HepG2 (cell line): Measurements from ENCODE around the gene LRRC25. TPM values are rescaled to one million over a fixed set of nuclear protein-coding genes. Genes with fewer than 3 reads are reported as not detected.

Source experiments
- ARNT2 ChIP-seq: sonication (generic); formaldehyde crosslinking; IDR thresholded peaks from 2 replicates; pipeline ENCODE4 v1.8.0; 2022; ENCODE audit warnings: mild to moderate bottlenecking, low read depth, missing genetic modification reagents, moderate library complexity
- EED ChIP-seq: sonication (generic); formaldehyde crosslinking; IDR thresholded peaks from 2 replicates; pipeline ENCODE4 v1.5.0; 2020; ENCODE audit warnings: mild to moderate bottlenecking, missing genetic modification reagents
- GABPA ChIP-seq, 2 experiments: IDR thresholded peaks; 2 replicates each; pipeline ENCODE4 v1.6.1; 2011 to 2016; ENCODE audit warnings: low read depth in 2 of 2, low read length in 1 of 2, missing biosample characterization in 1 of 2, missing genetic modification characterization in 1 of 2
- KLF16 ChIP-seq, 2 experiments: sonication (generic) in 1 of 2; formaldehyde crosslinking in 1 of 2; IDR thresholded peaks; 2 replicates each; pipeline versions ENCODE4 v1.6.1 to v1.8.0; 2016 to 2023; ENCODE audit warnings: missing genetic modification reagents in 2 of 2, missing compliant biosample characterization in 1 of 2
- MAZ ChIP-seq, 2 experiments: sonication (generic) in 1 of 2; formaldehyde crosslinking in 1 of 2; IDR thresholded peaks; 2 replicates each; pipeline versions ENCODE4 v1.5.0 to v1.6.1; 2012 to 2020; ENCODE audit warnings: low read depth in 2 of 2, mild to moderate bottlenecking in 2 of 2, borderline replicate concordance in 1 of 2, improper control_type of control experiment in 1 of 2, low read length in 1 of 2, missing genetic modification reagents in 1 of 2, moderate library complexity in 1 of 2
- PCBP1 ChIP-seq: fragments of 200-400 bp; formaldehyde crosslinking; IDR thresholded peaks from 2 replicates; pipeline ENCODE4 v1.6.1; 2017; ENCODE audit warnings: mild to moderate bottlenecking, low read depth, low read length, borderline replicate concordance
- POLR2G ChIP-seq: fragments of 200-400 bp; formaldehyde crosslinking; IDR thresholded peaks from 2 replicates; pipeline ENCODE4 v1.6.1; 2018; ENCODE audit warnings: mild to moderate bottlenecking, low read depth, low read length, moderate library complexity
- RBM39 ChIP-seq: fragments of 200-400 bp; formaldehyde crosslinking; IDR thresholded peaks from one replicate; pipeline ENCODE4 v1.6.1; 2018; ENCODE audit warnings: antibody characterized with exemption, mild to moderate bottlenecking, low read depth, low read length; ENCODE audit not compliant: poor library complexity, severe bottlenecking
- SP2 ChIP-seq: sonication (generic); formaldehyde crosslinking; IDR thresholded peaks from 2 replicates; pipeline ENCODE4 v1.5.1; 2020; ENCODE audit warnings: mild to moderate bottlenecking, missing genetic modification reagents
- YY1 ChIP-seq: IDR thresholded peaks from 2 replicates; pipeline ENCODE4 v1.6.1; 2011; ENCODE audit warnings: low read length, low read depth, moderate library complexity, mild to moderate bottlenecking; ENCODE audit not compliant: insufficient read depth, insufficient replicate concordance
- ZMYM2 ChIP-seq: sonication (generic); formaldehyde crosslinking; IDR thresholded peaks from 2 replicates; pipeline ENCODE4 v1.8.0; 2022; ENCODE audit warnings: mild to moderate bottlenecking, missing genetic modification reagents
- ZNF652 ChIP-seq: IDR thresholded peaks from 2 replicates; pipeline ENCODE4 v1.6.1; 2016; ENCODE audit warnings: low read depth, borderline replicate concordance
- ZNF788 ChIP-seq: sonication (generic); formaldehyde crosslinking; IDR thresholded peaks from 2 replicates; pipeline ENCODE4 v1.5.0; 2020; ENCODE audit warnings: mild to moderate bottlenecking, missing genetic modification reagents, borderline replicate concordance
- polyA plus RNA-seq, 8 experiments: library from polyadenylated mRNA; depleted of rRNA in 3 of 8; stranded (reverse) in 7 of 8; unstranded in 1 of 8; fragments of >200 nt; fragmentation: Illumina TruSeq in 4 of 8; extraction: Trizol in 4 of 8; gene quantifications; 2 replicates each; pipeline versions ENCODE4 v1.2.1 to v1.2.3, GENCODE V29; 2011 to 2016; ENCODE audit warnings: low read depth in 4 of 8, missing spikeins in 1 of 8, mixed read lengths in 1 of 8; ENCODE audit not compliant: insufficient read depth in 1 of 8
- total RNA-seq, 5 experiments: library from RNA; depleted of rRNA; stranded (reverse); fragments of >200 nt; fragmentation: Illumina TruSeq; extraction: Trizol; gene quantifications; 2 replicates each; pipeline ENCODE4 v1.2.3, GENCODE V29; 2016; ENCODE audit warnings: low read depth in 1 of 5
- TF ChIP-seq, protein P1 (sequence below): sonication (generic); formaldehyde crosslinking; IDR thresholded peaks from 2 replicates; pipeline ENCODE4 v1.5.0; 2020; ENCODE audit warnings: mild to moderate bottlenecking, missing genetic modification reagents
- TF ChIP-seq, protein P2 (sequence below): sonication (generic); formaldehyde crosslinking; IDR thresholded peaks from 2 replicates; pipeline ENCODE4 v1.4.0; 2020; ENCODE audit warnings: missing genetic modification reagents
- TF ChIP-seq, protein P3 (sequence below): IDR thresholded peaks from 2 replicates; pipeline ENCODE4 v1.6.1; 2016
- TF ChIP-seq, protein P4 (sequence below): sonication (generic); formaldehyde crosslinking; IDR thresholded peaks from 2 replicates; pipeline ENCODE4 v1.8.0; 2022; ENCODE audit warnings: missing genetic modification reagents, mild to moderate bottlenecking, inconsistent platforms, borderline replicate concordance
- TF ChIP-seq, protein P5 (sequence below): sonication (generic); formaldehyde crosslinking; IDR thresholded peaks from 2 replicates; pipeline ENCODE4 v1.8.1; 2023; ENCODE audit warnings: mild to moderate bottlenecking, missing genetic modification reagents

LRRC25 gene
- total and polyA plus RNA-seq, 2 of the 13 experiments (the other 11 are each of a cell fraction or from before 2014, with no cell fraction given): 0.13 to 0.53 TPM

DNA sequence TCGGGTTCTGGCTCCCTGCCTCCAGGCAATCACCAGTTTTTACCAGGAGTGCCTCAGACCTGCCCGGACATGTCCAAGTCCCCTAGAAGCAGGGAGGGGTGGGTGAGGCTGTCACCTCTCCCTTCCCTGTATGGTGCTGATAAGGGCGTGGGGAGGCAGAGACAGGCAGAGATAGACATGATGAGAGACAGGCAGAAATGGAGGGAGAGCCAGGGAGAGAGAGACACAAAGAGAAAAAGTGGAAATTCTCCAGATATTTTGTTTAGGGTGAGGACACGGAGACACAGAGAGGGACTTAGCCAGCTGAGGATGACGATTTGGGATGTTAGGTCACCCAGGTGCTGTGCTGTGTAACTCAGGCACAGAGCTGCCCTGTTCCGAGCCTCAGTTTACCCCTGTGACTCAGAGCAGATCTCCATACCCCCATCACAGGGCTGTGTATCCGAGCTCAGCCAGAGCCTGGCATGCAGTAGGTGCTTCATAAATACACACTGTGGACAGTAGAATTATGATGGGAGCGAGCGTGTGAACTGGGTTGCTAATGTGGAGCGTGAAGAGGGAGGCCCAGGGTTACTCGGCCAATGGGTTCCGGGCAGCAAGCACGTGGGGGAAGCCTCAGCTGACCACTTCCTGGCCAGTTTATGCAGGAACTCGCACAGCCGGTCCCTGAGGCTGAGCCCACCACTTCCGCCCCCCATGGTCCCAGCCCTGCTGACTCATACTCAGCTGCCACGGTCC lies 23.4 kb downstream of the LRRC25 start (continued):
- TF ChIP-seq, protein P1, sequence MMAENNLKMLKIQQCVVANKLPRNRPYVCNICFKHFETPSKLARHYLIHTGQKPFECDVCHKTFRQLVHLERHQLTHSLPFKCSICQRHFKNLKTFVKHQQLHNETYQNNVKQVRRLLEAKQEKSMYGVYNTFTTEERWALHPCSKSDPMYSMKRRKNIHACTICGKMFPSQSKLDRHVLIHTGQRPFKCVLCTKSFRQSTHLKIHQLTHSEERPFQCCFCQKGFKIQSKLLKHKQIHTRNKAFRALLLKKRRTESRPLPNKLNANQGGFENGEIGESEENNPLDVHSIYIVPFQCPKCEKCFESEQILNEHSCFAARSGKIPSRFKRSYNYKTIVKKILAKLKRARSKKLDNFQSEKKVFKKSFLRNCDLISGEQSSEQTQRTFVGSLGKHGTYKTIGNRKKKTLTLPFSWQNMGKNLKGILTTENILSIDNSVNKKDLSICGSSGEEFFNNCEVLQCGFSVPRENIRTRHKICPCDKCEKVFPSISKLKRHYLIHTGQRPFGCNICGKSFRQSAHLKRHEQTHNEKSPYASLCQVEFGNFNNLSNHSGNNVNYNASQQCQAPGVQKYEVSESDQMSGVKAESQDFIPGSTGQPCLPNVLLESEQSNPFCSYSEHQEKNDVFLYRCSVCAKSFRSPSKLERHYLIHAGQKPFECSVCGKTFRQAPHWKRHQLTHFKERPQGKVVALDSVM: peak; percentile 68; the same call in 1 of the 2 replicates
- TF ChIP-seq SP2 (CRISPR knock-in tag) (peak; percentile 46; the same call in 1 of the 2 replicates), KLF16 (CRISPR knock-in tag; IDR thresholded peaks at IDR 0.05) (peak in 1 of 2 experiments; percentile 47; a peak in 1 of 4 replicates), ZNF652 (CRISPR knock-in tag) (no peak), RBM39 (peak; percentile 18), POLR2G (peak; percentile 85), MAZ (IDR thresholded peaks at IDR 0.05; ENCODE audit: borderline replicate concordance, low read depth, low read length) (peak; percentile 53; the same call in 1 of the 2 replicates), MAZ (CRISPR knock-in tag; IDR thresholded peaks at IDR 0.05; ENCODE audit: low read depth) (peak; percentile 72; the same call in 1 of the 2 replicates), GABPA (IDR thresholded peaks at IDR 0.05; ENCODE audit: low read depth, low read length) (peak; percentile 85), GABPA (CRISPR knock-in tag; IDR thresholded peaks at IDR 0.05; ENCODE audit: low read depth) (peak; percentile 92), ARNT2 (CRISPR knock-in tag) (peak; percentile 75), EED (CRISPR knock-in tag) (no peak), ZNF788 (CRISPR knock-in tag) (no peak; the same call in 1 of the 2 replicates), PCBP1 (no peak), YY1 (peak; percentile 39), ZMYM2 (CRISPR knock-in tag) (peak; percentile 39; the same call in 1 of the 2 replicates)
- TF ChIP-seq, protein P2, sequence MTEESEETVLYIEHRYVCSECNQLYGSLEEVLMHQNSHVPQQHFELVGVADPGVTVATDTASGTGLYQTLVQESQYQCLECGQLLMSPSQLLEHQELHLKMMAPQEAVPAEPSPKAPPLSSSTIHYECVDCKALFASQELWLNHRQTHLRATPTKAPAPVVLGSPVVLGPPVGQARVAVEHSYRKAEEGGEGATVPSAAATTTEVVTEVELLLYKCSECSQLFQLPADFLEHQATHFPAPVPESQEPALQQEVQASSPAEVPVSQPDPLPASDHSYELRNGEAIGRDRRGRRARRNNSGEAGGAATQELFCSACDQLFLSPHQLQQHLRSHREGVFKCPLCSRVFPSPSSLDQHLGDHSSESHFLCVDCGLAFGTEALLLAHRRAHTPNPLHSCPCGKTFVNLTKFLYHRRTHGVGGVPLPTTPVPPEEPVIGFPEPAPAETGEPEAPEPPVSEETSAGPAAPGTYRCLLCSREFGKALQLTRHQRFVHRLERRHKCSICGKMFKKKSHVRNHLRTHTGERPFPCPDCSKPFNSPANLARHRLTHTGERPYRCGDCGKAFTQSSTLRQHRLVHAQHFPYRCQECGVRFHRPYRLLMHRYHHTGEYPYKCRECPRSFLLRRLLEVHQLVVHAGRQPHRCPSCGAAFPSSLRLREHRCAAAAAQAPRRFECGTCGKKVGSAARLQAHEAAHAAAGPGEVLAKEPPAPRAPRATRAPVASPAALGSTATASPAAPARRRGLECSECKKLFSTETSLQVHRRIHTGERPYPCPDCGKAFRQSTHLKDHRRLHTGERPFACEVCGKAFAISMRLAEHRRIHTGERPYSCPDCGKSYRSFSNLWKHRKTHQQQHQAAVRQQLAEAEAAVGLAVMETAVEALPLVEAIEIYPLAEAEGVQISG: peak; percentile 76
- TF ChIP-seq, protein P3, sequence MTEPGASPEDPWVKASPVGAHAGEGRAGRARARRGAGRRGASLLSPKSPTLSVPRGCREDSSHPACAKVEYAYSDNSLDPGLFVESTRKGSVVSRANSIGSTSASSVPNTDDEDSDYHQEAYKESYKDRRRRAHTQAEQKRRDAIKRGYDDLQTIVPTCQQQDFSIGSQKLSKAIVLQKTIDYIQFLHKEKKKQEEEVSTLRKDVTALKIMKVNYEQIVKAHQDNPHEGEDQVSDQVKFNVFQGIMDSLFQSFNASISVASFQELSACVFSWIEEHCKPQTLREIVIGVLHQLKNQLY (CRISPR knock-in tag): peak; percentile 42; the same call in 1 of the 2 replicates
- TF ChIP-seq, protein P4, sequence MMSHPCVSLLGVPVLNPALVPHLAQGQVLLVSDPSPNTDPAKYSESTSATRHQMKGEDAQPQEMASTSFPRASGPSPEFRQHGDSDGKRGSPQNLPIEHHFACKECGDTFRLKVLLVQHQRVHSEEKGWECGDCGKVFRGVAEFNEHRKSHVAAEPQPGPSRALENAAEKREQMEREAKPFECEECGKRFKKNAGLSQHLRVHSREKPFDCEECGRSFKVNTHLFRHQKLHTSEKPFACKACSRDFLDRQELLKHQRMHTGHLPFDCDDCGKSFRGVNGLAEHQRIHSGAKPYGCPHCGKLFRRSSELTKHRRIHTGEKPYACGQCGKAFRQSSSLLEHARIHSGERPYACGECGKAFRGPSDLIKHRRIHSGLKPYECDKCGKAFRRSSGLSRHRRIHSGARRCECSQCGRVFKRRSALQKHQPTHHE (CRISPR knock-in tag): 0 out of 2 replicates have a peak, but pooled peaks have one; percentile 35
- TF ChIP-seq, protein P5, sequence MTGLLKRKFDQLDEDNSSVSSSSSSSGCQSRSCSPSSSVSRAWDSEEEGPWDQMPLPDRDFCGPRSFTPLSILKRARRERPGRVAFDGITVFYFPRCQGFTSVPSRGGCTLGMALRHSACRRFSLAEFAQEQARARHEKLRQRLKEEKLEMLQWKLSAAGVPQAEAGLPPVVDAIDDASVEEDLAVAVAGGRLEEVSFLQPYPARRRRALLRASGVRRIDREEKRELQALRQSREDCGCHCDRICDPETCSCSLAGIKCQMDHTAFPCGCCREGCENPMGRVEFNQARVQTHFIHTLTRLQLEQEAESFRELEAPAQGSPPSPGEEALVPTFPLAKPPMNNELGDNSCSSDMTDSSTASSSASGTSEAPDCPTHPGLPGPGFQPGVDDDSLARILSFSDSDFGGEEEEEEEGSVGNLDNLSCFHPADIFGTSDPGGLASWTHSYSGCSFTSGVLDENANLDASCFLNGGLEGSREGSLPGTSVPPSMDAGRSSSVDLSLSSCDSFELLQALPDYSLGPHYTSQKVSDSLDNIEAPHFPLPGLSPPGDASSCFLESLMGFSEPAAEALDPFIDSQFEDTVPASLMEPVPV (CRISPR knock-in tag): 0 out of 2 replicates have a peak, but pooled peaks have one; percentile 54
